ELR (cell line): ENCODE data around the gene SOWAHA.
"Not testable (repeated sequence)": the region's sequence is repeated elsewhere in the genome, so short reads cannot be mapped to it uniquely, and the experiment has no call there.

Experiments
- DNase-seq: peaks from one replicate; pipeline ENCODE4 v3.0.0-alpha.2; 2015; ENCODE audit warnings: low read depth

The SOWAHA gene

DNA sequence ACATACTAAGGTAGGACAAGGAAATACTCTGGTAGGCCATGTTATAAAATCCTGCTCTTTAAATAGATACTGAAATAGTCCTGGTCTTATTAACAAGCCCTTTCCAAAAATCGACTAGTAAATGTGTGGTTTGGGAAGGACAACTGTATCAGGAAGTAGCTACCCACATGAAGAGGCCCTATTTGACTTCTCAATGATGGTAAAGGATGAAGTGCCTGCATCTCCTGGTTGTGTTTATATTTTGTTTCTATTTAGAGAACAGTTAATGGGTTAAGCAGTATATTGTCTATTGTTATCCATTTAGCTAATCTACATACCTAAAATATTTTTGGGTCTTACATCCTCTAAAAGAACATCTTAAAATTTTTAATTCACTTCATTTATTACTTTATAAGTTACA is 40.7 kb downstream of the SOWAHA start:
- no peak for DNase-seq

DNA sequence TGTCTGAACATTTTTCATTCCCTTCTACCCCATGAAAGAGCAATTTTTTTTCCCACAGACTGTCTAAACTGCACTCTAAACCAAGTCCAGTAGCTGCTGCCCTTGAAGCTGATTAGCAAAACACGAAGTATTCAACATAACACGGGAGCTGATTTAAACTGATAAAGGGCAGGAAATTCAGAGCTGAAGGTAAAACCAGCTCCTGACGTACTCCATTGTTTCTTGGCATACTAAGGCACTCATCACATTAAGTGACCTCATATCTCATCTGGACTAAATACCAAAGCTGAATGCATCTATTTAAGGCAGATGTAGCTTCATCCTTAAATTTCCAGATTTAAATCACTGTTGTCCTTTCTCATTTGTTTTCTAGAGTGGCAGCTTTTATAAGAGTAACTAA is 41.2 kb downstream of the SOWAHA start:
- DNase-seq: peak; percentile 35

DNA sequence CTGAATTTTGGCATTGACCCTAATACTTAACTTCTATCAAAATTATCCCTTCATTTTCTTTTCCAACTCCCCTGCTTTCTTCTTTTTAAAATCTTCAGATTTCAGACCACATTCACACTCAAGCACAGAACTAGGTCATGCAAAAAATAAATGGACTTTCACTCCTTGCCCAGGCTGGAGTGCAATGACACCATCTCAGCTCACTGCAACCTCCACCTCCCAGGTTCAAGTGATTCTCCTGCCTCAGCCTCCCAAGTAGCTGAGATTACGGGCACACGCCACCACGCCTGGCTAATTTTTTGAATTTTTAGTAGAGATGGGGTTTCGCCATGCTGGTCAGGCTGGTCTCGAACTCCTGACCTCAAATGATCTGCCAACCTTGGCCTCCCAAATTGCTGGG is 41.9 kb downstream of the SOWAHA start:
- not testable (repeated sequence) for DNase-seq

DNA sequence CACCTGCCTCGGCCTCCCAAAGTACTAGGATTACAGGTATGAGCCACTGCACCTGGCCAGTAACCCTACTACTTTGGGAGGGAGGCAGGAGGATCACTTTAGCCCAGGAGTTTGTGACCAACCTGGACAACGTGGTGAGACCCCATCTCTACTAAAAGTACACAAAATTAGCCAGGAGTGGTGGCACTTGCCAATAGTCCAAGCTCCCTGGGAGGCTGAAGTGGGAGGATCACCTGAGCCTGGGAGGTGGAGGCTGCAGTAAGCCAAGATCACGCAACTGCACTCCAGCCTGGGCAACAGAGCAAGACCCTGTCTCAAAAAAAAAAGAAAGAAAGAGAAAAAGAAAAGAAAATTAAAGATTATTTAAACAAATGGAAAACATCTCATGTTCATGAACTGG is 42.9 kb downstream of the SOWAHA start:
- no peak for DNase-seq

DNA sequence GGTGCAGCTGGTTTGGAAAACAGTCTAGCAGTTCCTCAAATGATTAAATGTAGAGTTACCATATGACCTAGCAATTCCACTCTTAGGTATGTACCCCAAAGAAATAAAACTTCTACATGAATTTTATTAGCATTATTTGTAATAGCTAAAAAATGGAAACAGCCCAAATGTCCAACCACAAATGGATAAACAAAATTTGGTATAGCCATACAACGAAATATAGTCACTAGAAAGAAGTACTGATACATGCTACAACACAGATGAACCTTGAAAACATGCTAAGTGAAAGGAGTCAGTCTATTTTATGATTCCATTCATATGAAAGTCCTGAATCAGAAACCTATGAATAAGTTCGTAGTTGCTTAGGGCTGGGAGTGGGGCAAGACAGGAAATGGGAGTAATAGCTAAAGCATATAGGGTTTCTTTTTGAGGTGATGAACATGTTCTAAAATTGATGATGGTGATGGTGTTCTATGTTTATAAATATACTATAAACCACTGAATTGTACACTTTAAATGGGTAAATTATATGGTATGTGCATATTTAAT is 46.9 kb downstream of the SOWAHA start:
- DNase-seq: peak; percentile 58

DNA sequence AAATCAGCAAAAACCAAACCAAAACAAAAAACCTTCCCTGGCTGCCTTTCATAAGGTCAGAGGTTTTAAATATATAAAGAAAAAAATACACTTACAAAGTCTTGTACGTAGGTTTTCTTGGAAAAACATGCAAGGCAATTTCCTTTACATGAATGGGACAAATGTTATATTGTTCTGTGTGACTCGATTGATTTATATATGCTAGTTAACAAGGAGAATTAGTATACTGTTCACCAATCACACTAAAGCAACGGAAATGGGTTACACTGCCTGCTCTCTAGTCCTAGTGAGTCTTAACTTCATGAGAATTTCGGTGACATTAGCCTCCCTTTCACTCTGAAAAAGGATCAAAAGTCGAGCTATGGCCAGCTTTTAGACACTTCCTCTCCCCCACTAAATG is 47.6 kb downstream of the SOWAHA start:
- no peak for DNase-seq

DNA sequence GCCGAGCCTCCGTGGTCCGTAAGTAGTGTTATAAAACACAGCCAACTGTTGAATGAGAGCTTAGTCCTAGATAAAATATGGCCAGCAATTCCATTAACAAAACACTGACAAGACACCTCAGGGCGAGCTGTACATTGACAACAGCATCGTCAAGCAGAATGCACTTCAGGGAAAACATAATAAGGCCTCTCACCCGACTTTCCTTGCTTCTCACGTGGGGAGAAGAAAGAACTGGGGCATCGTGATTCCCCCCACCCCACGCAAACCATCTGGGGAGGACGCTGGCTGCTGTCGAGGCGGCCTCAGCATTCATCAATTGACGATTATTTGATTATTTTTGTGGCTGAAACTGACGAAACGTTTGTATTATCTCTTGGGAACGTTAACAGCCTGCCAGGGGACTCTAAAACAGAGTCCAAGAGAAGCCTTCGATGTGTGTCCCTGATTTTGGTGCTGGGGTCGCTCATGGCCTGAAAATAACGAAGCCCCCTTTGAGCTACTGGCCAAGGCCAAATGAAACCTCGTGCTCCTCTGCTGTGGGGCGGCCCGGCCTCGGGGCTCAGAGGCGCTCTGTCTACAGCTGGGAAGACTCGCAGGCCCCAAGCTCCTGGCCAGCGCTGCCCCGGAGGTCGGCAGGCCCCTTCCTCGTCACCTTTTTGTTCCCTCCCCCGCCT is 52.7 kb downstream of the SOWAHA start:
- DNase-seq: no peak
